Panc1 (cell line): ENCODE measurements around the gene TMPRSS2. TPM values are rescaled to one million over a fixed set of nuclear protein-coding genes. Genes with fewer than 3 reads are reported as not detected.

ENCODE experiments used
- ATAC-seq: fragments of 200-7000 bp; cut with Tn5 transposase; 2 replicates; pipeline ENCODE4 v1.9.1; 2020; ENCODE audit warnings: mild to moderate bottlenecking, moderate library complexity
- BruUV-seq: library from RNA; stranded (reverse); fragments of 400-500 nt; replicated peaks from 2 replicates; lab custom pipeline; 2021; lab: Mats Ljungman, UMichigan
- CTCF ChIA-PET: fragments of 300-600 bp; sonication (Branson Sonifier 250); formaldehyde crosslinking; loops from one replicate; lab custom pipeline; 2022; ENCODE audit warnings: antibody characterized with exemption; lab: Charles Lee
- POLR2A ChIA-PET: fragments of 300-600 bp; sonication (Branson Sonifier 250); formaldehyde crosslinking; loops from one replicate; lab custom pipeline; 2022; ENCODE audit warnings: antibody characterized with exemption; lab: Charles Lee
- DNase-seq: peaks from one replicate; pipeline ENCODE4 v3.0.0-alpha.2; 2010; ENCODE audit warnings: low read depth, low spot score
- H3K27ac ChIP-seq: 2 replicates; pipeline ENCODE4 v1.5.1; 2011; ENCODE audit warnings: mild to moderate bottlenecking, low read length, inconsistent platforms
- H3K27me3 ChIP-seq: fragments of 200-500 bp; sonication (Bioruptor generic); 2 replicates; pipeline ENCODE4 v1.6.0; 2014; ENCODE audit warnings: low read length, inconsistent platforms; ENCODE audit not compliant: control insufficient read depth, insufficient read depth
- H3K36me3 ChIP-seq: fragments of 200-500 bp; sonication (Bioruptor generic); 2 replicates; pipeline ENCODE4 v1.5.1; 2014; ENCODE audit warnings: inconsistent platforms, mild to moderate bottlenecking, low read length, moderate library complexity; ENCODE audit not compliant: control insufficient read depth, insufficient read depth
- H3K4me1 ChIP-seq: 2 replicates; pipeline ENCODE4 v1.5.1; 2011; ENCODE audit warnings: inconsistent platforms, mild to moderate bottlenecking, low read length, moderate library complexity; ENCODE audit not compliant: control insufficient read depth, insufficient read depth
- H3K4me3 ChIP-seq, 2 experiments: 2 replicates each; pipeline ENCODE4 v1.5.1; 2011 to 2012; ENCODE audit warnings: low read depth in 2 of 2, low read length in 2 of 2, mild to moderate bottlenecking in 2 of 2, inconsistent platforms in 1 of 2, moderate library complexity in 1 of 2
- H3K9me3 ChIP-seq: fragments of 200-500 bp; sonication (Bioruptor generic); 2 replicates; pipeline ENCODE4 v1.5.1; 2014; ENCODE audit warnings: low read depth, mild to moderate bottlenecking, inconsistent platforms, low read length, moderate library complexity; ENCODE audit not compliant: control insufficient read depth, insufficient read depth
- CTCF ChIP-seq: fragments of 450-650 bp; IDR thresholded peaks from 2 replicates; pipeline ENCODE4 v1.5.1; 2017; ENCODE audit warnings: mild to moderate bottlenecking
- POLR2AphosphoS5 ChIP-seq: IDR thresholded peaks from 2 replicates; pipeline ENCODE4 v1.6.1; 2012; ENCODE audit warnings: mild to moderate bottlenecking, low read depth, low read length, moderate library complexity
- REST ChIP-seq, 2 experiments: IDR thresholded peaks; 2 replicates each; pipeline ENCODE4 v1.6.1; 2011 to 2012; ENCODE audit warnings: low read depth in 2 of 2, control low read depth in 1 of 2, low read length in 1 of 2, mild to moderate bottlenecking in 1 of 2, moderate library complexity in 1 of 2; ENCODE audit not compliant: insufficient read depth in 1 of 2
- SIN3A ChIP-seq: IDR thresholded peaks from 2 replicates; pipeline ENCODE4 v1.6.1; 2012; ENCODE audit warnings: low read depth, mild to moderate bottlenecking, low read length, moderate library complexity, borderline replicate concordance; ENCODE audit not compliant: insufficient read depth
- TCF7L2 ChIP-seq: IDR thresholded peaks from 2 replicates; pipeline ENCODE4 v1.6.1; 2011; ENCODE audit warnings: mild to moderate bottlenecking, low read depth, low read length, inconsistent platforms
- in situ Hi-C: cut with HindIII; loops from 2 replicates; pipeline ENCODE4 v1.10.0; 2016; ENCODE audit warnings: low sequenced_read_pairs, low pct_unique_long_range_greater_than_20kb
- intact Hi-C: fragments of 100-400 bp; cut with micrococcal nuclease; formaldehyde crosslinking; loops from one replicate; pipeline ENCODE4 v1.10.0; 2022; ENCODE audit not compliant: unreplicated experiment
- total RNA-seq: library from RNA; stranded (reverse); gene quantifications from one replicate; pipeline ENCODE4 v1.2.1, GENCODE V29; 2021; ENCODE audit not compliant: unreplicated experiment

TMPRSS2 gene
- total RNA-seq, 1 experiment from 2014 or later: 111 TPM

GRCh38 chr21:41552254-41552653 lies 44.3 kb upstream of the TMPRSS2 start:
- intact Hi-C loops: no loop called here
- POLR2A ChIA-PET: no interaction called here
- no peak for DNase-seq
- no peak overlapping the region for H3K4me3 ChIP-seq
- in situ Hi-C loops: no loop called here
- no peaks in the 10 kb centered on the region; the same call in 1 of the 2 replicates for H3K4me1 ChIP-seq
- TF ChIP-seq POLR2AphosphoS5 (no peak), REST (IDR thresholded peaks at IDR 0.05; ENCODE audit: insufficient read depth in 1 of 2, low read depth in 2 of 2, low read length in 1 of 2) (no peak), TCF7L2 (no peak), CTCF (no peak)
- ATAC-seq: no peak
- BruUV-seq: no TSS peak
- CTCF ChIA-PET: no interaction called here
- no peaks in the 10 kb centered on the region for H3K27me3 ChIP-seq
- H3K27ac ChIP-seq: no peak overlapping the region
- no peaks in the 10 kb centered on the region for H3K9me3 ChIP-seq
- H3K36me3 ChIP-seq: no peaks in the 10 kb centered on the region

- in situ Hi-C loops: no loop called here
- TF ChIP-seq TCF7L2: no peak
- TF ChIP-seq SIN3A: no peak
- TF ChIP-seq CTCF: no peak
- no peak for TF ChIP-seq REST (IDR thresholded peaks at IDR 0.05; ENCODE audit: insufficient read depth in 1 of 2, low read depth in 2 of 2, low read length in 1 of 2)
- TF ChIP-seq POLR2AphosphoS5: no peak
- Histone ChIP-seq H3K36me3 (no peaks in the 10 kb centered on the region), H3K9me3 (no peaks in the 10 kb centered on the region), H3K27ac (no peak overlapping the region), H3K4me3 (no peak overlapping the region), H3K4me1 (no peaks in the 10 kb centered on the region), H3K27me3 (no peaks in the 10 kb centered on the region)
- BruUV-seq: no TSS peak
- intact Hi-C loops: no loop called here
- CTCF ChIA-PET: interaction anchor here (0.6 kb wide), 1 partner anchor 455 kb away, joined by 6 read pairs; no protein-coding TSS in a partner anchor
- POLR2A ChIA-PET: no interaction called here
- ATAC-seq (no peak), DNase-seq (no peak)
Observed at GRCh38 chr21:41548781-41549180, 40.8 kb upstream of the TMPRSS2 start.
